Liver (tissue), 3 donors: ENCODE data around the gene GALNTL6.

Experiments used
- CTCF ChIP-seq: fragments of 150-350 bp; IDR thresholded peaks from 2 replicates; pipeline ENCODE4 v1.5.1; 2017; ENCODE audit warnings: improper control_type of control experiment, low read depth, low read length; ENCODE audit not compliant: missing input control
- GABPA ChIP-seq, 2 donors: IDR thresholded peaks in 1 of 2; conservative IDR thresholded peaks in 1 of 2; 2 replicates each; pipeline ENCODE4 v1.6.1; 2016; ENCODE audit warnings: antibody characterized with exemption in 2 of 2, mild to moderate bottlenecking in 1 of 2, moderate library complexity in 1 of 2
- RAD21 ChIP-seq, 2 donors: IDR thresholded peaks; 2 replicates each; pipeline ENCODE4 v1.6.1; 2016; ENCODE audit warnings: antibody characterized with exemption in 2 of 2, mild to moderate bottlenecking in 2 of 2
- donor health status: healthy.
- donor health status: healthy.

- TF ChIP-seq CTCF (no peak), GABPA (IDR thresholded peaks at IDR 0.05 in 1 of 2, conservative IDR thresholded peaks at IDR 0.05 in 1 of 2) (no peak), RAD21 (IDR thresholded peaks at IDR 0.05) (no peak)
These were observed 579.5 kb downstream of the GALNTL6 start for GRCh38 chr4:172392741-172393140.
